GM12873 (cell line): Measurements from ENCODE around the gene TOMT.

Source experiments
- TF ChIP-seq, protein P1 (sequence below): IDR thresholded peaks from 2 replicates; pipeline ENCODE4 v1.5.1; 2012; ENCODE audit warnings: low read depth, mild to moderate bottlenecking, moderate library complexity, low read length, control low read depth; ENCODE audit not compliant: insufficient read depth; ENCODE audit errors: missing control alignments

TOMT gene

DNA sequence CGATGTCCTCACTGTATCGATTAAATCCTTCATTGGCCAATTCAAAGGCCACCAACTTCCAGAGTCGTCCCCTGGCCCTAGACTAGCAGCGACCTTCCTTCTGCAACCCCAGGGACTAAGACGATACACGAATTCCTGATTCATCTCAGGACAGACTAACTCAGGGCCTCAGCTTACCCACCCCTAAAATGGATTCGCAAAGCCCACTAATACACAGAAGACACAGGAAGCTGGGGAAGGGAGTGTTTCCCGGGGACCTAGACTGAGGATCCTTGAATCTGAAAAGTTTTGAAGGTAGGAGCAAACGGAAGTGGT is 3.1 kb upstream of the TOMT start:
- TF ChIP-seq, protein P1, sequence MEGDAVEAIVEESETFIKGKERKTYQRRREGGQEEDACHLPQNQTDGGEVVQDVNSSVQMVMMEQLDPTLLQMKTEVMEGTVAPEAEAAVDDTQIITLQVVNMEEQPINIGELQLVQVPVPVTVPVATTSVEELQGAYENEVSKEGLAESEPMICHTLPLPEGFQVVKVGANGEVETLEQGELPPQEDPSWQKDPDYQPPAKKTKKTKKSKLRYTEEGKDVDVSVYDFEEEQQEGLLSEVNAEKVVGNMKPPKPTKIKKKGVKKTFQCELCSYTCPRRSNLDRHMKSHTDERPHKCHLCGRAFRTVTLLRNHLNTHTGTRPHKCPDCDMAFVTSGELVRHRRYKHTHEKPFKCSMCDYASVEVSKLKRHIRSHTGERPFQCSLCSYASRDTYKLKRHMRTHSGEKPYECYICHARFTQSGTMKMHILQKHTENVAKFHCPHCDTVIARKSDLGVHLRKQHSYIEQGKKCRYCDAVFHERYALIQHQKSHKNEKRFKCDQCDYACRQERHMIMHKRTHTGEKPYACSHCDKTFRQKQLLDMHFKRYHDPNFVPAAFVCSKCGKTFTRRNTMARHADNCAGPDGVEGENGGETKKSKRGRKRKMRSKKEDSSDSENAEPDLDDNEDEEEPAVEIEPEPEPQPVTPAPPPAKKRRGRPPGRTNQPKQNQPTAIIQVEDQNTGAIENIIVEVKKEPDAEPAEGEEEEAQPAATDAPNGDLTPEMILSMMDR: no peak

DNA sequence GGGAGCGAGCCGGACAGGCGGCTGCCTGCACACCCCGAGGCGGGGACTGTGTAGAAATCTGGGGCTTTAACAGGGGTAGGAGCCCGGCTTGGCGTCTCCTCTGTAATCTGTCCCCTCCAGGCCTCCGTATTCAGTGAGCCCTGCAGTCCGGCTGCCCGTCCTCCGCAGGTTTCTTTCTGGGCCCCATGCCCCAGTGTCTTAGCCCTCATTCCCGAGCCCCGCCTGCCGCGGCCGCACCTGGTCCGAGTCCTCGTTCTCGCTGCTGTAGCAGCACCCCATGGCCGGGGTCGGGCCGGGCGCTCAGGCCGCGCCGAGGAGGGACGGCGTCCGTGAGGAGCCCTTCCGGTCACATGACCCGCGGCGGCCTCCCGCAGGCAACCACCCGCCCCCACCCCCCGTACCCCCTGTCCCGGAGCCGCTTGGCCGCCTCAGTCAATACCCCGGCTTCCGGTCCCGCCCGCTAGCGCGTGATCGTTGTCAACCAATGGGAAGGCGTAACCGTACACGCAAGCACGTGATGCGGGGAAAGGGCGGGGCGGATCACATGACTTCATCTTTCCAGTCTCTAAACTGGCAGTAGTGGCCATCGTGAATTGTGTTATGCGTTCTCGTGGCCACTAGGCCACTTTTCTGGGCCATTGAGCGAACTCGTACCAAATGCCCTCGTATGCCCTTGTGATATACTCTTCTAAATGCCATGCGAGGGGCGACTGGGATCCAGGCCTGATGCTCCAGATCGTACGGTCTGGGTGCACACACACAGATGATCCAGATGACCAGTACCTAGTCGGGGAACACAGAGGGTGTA is 2.6 kb upstream of the TOMT start, which contains the start of gene LAMTOR1:
Gene LAMTOR1, minus strand, starts transcription at position 352 of the 808 bp plus-strand sequence. Its CDS starts 73 bp downstream, at position 279.
- TF ChIP-seq, protein P1: peak; percentile 58

DNA sequence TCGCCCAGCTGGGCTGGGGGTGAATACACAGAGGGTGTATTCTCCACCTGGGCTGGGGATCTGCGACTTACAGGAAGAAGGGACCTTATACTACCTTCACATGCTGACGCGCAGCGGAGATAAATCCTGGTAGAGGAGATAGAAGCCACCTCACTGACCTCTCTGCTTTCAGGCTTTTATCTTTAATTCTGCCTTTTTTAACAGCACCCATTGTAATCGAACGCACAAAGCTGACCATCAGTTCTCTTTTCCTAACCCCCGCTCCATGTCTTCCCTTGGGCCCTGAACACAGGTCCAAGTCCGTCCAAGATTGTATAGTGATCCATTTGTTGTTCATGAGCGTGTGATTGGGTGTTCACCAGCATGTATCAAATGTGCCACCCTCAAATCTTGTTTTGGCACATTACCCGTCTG is 2.0 kb upstream of the TOMT start:
- TF ChIP-seq, protein P1: no peak

DNA sequence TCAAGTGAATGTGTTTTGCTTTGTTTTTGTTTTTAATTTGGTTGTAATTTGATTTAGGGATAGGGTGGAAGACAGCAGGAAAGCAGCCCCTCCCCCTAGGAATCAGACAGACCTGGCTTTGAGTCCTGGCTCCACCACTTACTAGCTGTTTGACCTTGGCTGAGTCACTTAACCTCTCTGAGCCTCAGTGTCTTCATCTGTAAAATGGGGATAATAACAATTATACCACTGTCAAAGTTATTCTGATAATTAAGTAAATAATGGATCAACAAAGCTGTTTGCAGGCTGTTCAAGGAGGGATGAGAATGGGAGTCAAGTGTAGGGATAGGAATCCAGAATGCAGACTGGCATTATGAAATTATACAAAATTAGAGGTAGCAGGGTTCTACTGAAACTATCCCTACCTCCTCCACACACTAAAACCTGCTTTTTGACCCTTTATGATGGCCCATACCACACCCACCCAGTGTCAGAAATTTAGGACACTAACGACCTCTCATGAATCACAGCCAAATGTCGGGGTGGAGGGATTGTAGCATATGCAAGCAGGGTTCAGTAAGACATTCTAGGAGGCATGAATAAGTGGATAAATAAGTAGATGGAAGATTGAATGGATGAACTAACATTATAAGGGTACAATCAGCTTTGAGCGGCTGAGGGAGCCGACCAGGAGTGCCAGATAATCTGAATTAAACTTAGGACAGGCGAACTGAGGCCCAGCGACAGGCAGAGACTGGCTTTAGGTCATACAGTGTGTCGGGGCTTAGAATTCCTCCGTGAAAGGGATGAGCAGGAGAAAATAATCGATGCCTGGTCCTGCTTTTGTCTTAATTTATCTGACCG is 5.8 kb downstream of the TOMT start:
- TF ChIP-seq, protein P1: no peak

DNA sequence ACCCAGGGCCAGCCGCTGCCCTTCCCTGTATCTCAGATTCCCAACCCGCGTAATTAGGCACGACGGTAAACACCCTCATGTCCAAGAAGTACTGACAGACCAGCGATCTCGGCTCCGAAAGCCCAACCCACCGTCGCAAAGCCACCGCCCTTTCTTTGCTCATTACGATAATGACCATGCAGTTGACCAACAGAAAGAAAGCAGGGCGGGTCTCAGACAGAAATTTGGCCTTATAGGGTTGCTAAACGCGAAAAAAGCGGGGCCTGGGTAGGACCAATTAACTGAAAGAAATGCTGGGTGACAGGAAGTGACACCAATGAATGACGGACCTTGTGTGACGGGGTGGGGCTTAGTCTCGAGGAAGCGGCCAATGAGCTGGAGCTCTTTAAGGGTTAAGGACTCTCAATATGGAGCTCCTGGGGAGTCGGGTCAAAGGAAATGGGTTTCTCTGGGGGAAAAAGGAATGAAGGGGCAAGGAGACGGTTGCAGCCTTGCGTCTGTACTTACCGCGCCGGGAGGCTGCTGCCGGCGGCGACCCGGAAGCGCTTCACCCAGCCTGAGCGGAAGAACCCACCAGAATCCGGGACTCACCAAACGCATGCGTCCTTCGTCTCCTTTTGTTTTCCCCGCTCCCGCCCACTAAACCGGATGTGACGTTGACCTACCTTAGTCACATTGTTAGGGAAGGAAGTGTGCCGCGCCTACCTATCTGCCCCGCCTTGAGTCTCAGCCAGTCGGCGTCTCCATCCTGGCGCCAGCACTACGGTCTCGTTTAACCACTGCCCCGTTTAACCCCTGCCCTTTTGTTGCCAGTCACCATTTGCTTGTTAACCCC is 6.6 kb downstream of the TOMT start, which contains the start of gene ANAPC15:
Gene ANAPC15, minus strand, starts transcription at position 553 of the 835 bp plus-strand sequence. CDS start 1,419 bp downstream, outside the sequence.
- TF ChIP-seq, protein P1: no peak

DNA sequence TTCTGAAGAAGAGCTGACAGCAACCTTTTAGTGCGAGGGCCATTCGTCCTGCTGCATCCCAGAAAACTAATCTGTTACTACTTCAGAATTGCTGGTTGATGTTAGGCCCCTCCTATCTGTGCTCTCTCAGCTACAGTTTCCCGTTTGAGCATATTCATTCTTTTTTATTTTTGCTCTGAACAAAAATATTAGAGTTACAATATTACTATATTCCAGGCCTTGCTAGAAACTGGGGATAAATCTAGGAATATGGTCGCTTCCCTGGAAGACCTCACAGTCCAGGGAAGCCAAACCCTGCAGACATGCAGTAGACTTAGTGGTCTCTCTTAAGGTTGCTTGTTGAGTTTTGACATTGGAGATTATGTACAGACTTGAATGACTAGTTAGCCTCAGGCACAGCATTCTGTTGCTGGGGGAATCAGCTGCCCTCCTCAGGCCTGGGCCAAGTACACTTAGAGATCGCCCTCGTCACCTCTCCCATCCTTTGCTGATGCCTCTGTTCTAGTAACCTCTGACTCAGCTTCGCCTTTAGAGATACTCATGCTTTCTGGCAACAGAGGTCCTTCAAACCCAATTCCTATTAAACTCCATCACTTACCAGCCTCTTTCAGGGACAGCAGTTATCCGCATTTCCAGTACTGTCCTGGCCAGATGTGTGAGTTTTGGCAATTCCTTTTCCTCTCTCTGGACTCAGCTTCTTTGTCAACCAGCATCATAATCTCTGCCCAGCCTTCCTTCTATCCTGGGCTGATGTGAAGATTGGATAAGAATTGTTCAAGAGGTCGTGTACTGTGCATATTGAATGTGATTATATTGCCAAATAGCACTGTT is 7.5 kb downstream of the TOMT start:
- TF ChIP-seq, protein P1: no peak
